Measurements from ENCODE around the gene GTF3C2.

- no peak for TF ChIP-seq EZH2 (IDR thresholded peaks at IDR 0.05; ENCODE audit: borderline replicate concordance, low read depth, low read length, poor library complexity, severe bottlenecking)
- no peak; the same call in 1 of the 2 replicates for TF ChIP-seq CTCF (conservative IDR thresholded peaks at IDR 0.05; ENCODE audit: low read depth, low read length)
These were observed 64.7 kb downstream of the GTF3C2 start for GRCh38 chr2:27291865-27292264.

All from A673 (cell line).